Measurements from ENCODE around the gene PDE3B.

- no peak for TF ChIP-seq TAF1 (IDR thresholded peaks at IDR 0.05; ENCODE audit: low read depth, low read length)
- no peak for TF ChIP-seq POLR2A (IDR thresholded peaks at IDR 0.05; ENCODE audit: low read depth, low read length)
- TF ChIP-seq POLR2AphosphoS5 (IDR thresholded peaks at IDR 0.05; ENCODE audit: low read depth, low read length) = no peak
- TF ChIP-seq PAX5 (IDR thresholded peaks at IDR 0.05; ENCODE audit: insufficient read depth, low read length, severe bottlenecking) = no peak
- no peak for TF ChIP-seq SPI1 (IDR thresholded peaks at IDR 0.05; ENCODE audit: low read depth, low read length)
- no peak for TF ChIP-seq POU2F2 (IDR thresholded peaks at IDR 0.05; ENCODE audit: low read depth, low read length)
These were observed 214.8 kb downstream of the PDE3B start for GRCh38 chr11:14858404-14858803.

Data from GM12891 (cell line).